ENCODE results near the gene SYT15B. TPM values are rescaled to one million over a fixed set of nuclear protein-coding genes. Genes with fewer than 3 reads are reported as not detected.
"Not testable (repeated sequence)": the region's sequence is repeated elsewhere in the genome, so short reads cannot be mapped to it uniquely, and the experiment has no call there.

The SYT15B gene
- total and polyA plus RNA-seq, 8 donors: 1.3 to 10.3 (median 2.8) TPM

GRCh38 chr10:47756169-47756568, 7.2 kb downstream of the SYT15B start:
- H3K36me3 ChIP-seq; FAIRE-seq; DNase-seq; H3K4me3 ChIP-seq; H3K27me3 ChIP-seq; H3K4me1 ChIP-seq; H3K27ac ChIP-seq; ATAC-seq; H3K9me3 ChIP-seq; intact Hi-C loops (cut with DNase I): not testable (repeated sequence)
- WGBS, 2 donors: no CpG with 5 or more reads among the region's 13 CpGs

- ATAC-seq; FAIRE-seq; DNase-seq; H3K4me3 ChIP-seq; H3K27me3 ChIP-seq; H3K27ac ChIP-seq; H3K9me3 ChIP-seq; H3K36me3 ChIP-seq; H3K4me1 ChIP-seq; intact Hi-C loops (cut with DNase I): not testable (repeated sequence)
- WGBS, 2 donors: no CpG with 5 or more reads among the region's 24 CpGs
Observed at GRCh38 chr10:47753871-47754270, 9.5 kb downstream of the SYT15B start.

GRCh38 chr10:47753176-47753575, 10.2 kb downstream of the SYT15B start:
- DNase-seq; ATAC-seq; H3K27ac ChIP-seq; H3K4me3 ChIP-seq; H3K27me3 ChIP-seq; FAIRE-seq; intact Hi-C loops (cut with DNase I); H3K4me1 ChIP-seq; H3K9me3 ChIP-seq; H3K36me3 ChIP-seq: not testable (repeated sequence)
- WGBS, 2 donors: 56% methylated on average over 1 of the region's 3 CpGs; no CpG with 5 or more reads in 1 of the 2 donors

GRCh38 chr10:47751821-47752220, 11.6 kb downstream of the SYT15B start:
- FAIRE-seq; H3K4me3 ChIP-seq; H3K27ac ChIP-seq; intact Hi-C loops (cut with DNase I); H3K36me3 ChIP-seq; ATAC-seq; H3K27me3 ChIP-seq; H3K4me1 ChIP-seq; DNase-seq; H3K9me3 ChIP-seq: not testable (repeated sequence)
- WGBS, 2 donors: no CpG with 5 or more reads among the region's 3 CpGs

DNA sequence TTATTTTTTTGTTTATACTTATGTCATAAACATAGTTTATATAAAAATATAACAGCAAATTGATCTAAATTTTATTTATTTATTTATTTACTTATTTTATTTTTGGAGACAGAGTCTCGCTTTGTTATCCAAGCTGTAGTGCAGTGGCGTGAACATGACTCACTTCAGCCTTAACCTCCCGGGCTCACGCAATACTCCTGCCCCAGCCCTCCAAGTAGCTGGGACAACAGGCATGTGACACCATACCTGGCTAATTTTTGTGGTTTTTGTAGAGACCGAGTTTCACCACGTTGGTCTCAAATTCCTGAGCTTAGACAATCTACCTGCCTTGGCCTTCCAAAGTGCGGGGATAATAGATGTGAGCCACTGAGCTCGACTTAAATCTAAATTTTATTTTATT, 13.0 kb downstream of the SYT15B start:
- intact Hi-C loops (cut with DNase I); DNase-seq: not testable (repeated sequence)
- WGBS, 2 donors: no CpG with 5 or more reads among the region's 8 CpGs

GRCh38 chr10:47746780-47747376, 16.5 kb downstream of the SYT15B start:
- ATAC-seq: peak; percentile 49 to 66 (median 58)
- H3K27ac ChIP-seq; H3K27me3 ChIP-seq; H3K36me3 ChIP-seq; H3K4me3 ChIP-seq; intact Hi-C loops (cut with DNase I); DNase-seq; FAIRE-seq; H3K9me3 ChIP-seq; H3K4me1 ChIP-seq: not testable (repeated sequence)
- 13 to 18% methylated on average over 3 of the region's 4 CpGs for WGBS, 2 donors

More for the DNA sequence above, 13.0 kb downstream of the SYT15B start:
- not testable (repeated sequence) for H3K9me3 ChIP-seq, H3K27ac ChIP-seq, H3K4me3 ChIP-seq, FAIRE-seq, H3K36me3 ChIP-seq, ATAC-seq, H3K4me1 ChIP-seq, H3K27me3 ChIP-seq

GRCh38 chr10:47744881-47745280, 18.5 kb downstream of the SYT15B start:
- H3K4me1 ChIP-seq; ATAC-seq; H3K36me3 ChIP-seq; H3K4me3 ChIP-seq; intact Hi-C loops (cut with DNase I); H3K9me3 ChIP-seq; H3K27me3 ChIP-seq; H3K27ac ChIP-seq; FAIRE-seq; DNase-seq: not testable (repeated sequence)
- 51 to 92% methylated on average over 1 of the region's 4 CpGs for WGBS, 2 donors

GRCh38 chr10:47743611-47744550, 19.5 kb downstream of the SYT15B start:
- intact Hi-C loops (cut with DNase I); H3K27me3 ChIP-seq; H3K36me3 ChIP-seq; FAIRE-seq; H3K27ac ChIP-seq; H3K4me1 ChIP-seq; H3K9me3 ChIP-seq: not testable (repeated sequence)
- peak in 5 of 6 donors; percentile 20 to 73 (median 49) for DNase-seq
- 3 to 13% methylated on average over 4 to 31 of the region's 48 CpGs for WGBS, 2 donors
- ATAC-seq: peak; percentile 93 to 97 (median 96)
- H3K4me3 ChIP-seq: peak overlapping the region in 1 of 4 donors; percentile 36

DNA sequence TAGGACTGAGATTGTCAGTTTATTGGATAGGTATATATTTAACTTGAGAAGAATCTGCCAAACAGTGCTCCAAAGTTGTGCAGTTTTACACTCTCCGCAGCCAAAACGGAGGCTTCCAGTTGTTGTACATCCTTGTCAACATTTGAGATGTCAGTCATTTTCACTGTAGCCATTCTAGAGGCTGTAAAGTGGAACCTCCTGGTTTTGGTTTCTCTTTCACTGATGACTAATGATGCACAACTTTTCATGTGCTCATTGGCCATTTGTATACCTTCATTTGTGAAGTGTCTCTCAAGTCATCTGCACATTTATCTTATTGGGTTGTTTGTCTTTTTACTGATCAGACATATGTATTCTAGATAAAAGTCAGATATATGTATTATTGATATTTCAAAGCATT, 22.5 kb downstream of the SYT15B start:
- 55 to 70% methylated on average over 2 of the region's 2 CpGs for WGBS, 2 donors
- H3K4me3 ChIP-seq; intact Hi-C loops (cut with DNase I); H3K27me3 ChIP-seq; H3K9me3 ChIP-seq; DNase-seq; H3K4me1 ChIP-seq; H3K27ac ChIP-seq; FAIRE-seq; H3K36me3 ChIP-seq: not testable (repeated sequence)
- ATAC-seq: peak in 1 of 4 donors; percentile 8

- H3K4me3 ChIP-seq; H3K36me3 ChIP-seq; DNase-seq; H3K4me1 ChIP-seq; H3K9me3 ChIP-seq; H3K27me3 ChIP-seq; FAIRE-seq; H3K27ac ChIP-seq; ATAC-seq; intact Hi-C loops (cut with DNase I): not testable (repeated sequence)
- no CpG with 5 or more reads among the region's 5 CpGs for WGBS, 2 donors
Observed at GRCh38 chr10:47730911-47731310, 32.5 kb downstream of the SYT15B start.

DNA sequence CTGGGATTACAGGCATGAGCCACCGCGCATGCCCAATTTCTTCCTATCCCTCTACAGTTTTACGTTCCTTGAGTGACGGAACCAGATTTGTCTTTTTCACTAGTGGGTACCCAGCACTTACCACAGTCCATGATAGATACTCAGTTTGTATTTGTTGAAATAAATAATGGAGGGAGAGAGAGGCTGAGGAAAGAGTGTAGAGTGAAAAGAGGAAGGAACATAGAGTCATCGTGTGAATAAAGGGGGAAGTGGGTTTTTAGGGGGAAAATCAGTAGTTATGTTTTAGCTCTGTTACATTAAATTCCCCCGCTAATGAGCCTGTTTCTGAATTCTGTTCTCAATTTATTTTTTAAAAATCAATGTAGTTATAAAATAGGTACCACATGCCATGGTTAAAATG, 37.7 kb downstream of the SYT15B start:
- H3K4me3 ChIP-seq; H3K27ac ChIP-seq; H3K9me3 ChIP-seq; FAIRE-seq; DNase-seq; H3K36me3 ChIP-seq; H3K27me3 ChIP-seq; intact Hi-C loops (cut with DNase I); H3K4me1 ChIP-seq: not testable (repeated sequence)
- ATAC-seq: peak in 2 of 4 donors; percentile 38 to 40
- no CpG with 5 or more reads among the region's 6 CpGs for WGBS, 2 donors

DNA sequence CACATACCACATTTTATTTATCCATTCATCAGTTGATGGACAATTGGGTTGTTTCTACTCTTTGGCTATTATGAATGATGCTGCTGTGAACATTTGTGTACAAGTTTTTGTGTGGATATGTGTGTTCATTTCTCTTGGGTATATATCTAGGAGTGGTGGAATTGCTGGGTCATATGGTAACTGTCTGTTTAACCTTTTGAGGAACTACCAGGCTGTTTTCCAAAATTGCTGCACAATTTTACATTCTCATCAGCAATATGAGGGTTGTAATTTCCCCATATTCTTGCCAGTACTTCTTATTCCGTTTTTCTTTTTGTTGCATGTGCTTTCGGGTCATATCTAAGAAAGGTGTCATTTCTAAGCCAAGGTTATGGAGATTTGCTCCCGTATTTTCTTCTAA, 38.3 kb downstream of the SYT15B start:
- ATAC-seq: peak in 2 of 4 donors; percentile 40 to 68
- DNase-seq; FAIRE-seq; H3K4me1 ChIP-seq; H3K27ac ChIP-seq; H3K27me3 ChIP-seq; intact Hi-C loops (cut with DNase I); H3K9me3 ChIP-seq; H3K4me3 ChIP-seq; H3K36me3 ChIP-seq: not testable (repeated sequence)
- no CpG with 5 or more reads among the region's 3 CpGs for WGBS, 2 donors
